ENCODE data around the gene MSLN. TPM values are rescaled to one million over a fixed set of nuclear protein-coding genes. Genes with fewer than 3 reads are reported as not detected.

MSLN gene
- total and polyA plus RNA-seq, 2 of the 13 experiments (the other 11 are each of a cell fraction or from before 2014, with no cell fraction given), result 2.0 to 2.3 TPM

GRCh38 chr16:795580-796229 is 35.2 kb downstream of the MSLN start (continued):
- TF ChIP-seq ERF (CRISPR knock-in tag; IDR thresholded peaks at IDR 0.05) (no peak), PHF21A (CRISPR knock-in tag; IDR thresholded peaks at IDR 0.05) (no peak), ZNF24 (IDR thresholded peaks at IDR 0.05) (no peak), GATAD2A (CRISPR knock-in tag; IDR thresholded peaks at IDR 0.05) (no peak), PLSCR1 (CRISPR knock-in tag; IDR thresholded peaks at IDR 0.05; ENCODE audit: borderline replicate concordance) (no peak)

- H3K36me3 ChIP-seq (replicated peaks in 1 of 2; ENCODE audit: control insufficient read depth in 1 of 2, insufficient read depth in 2 of 2, low read length in 2 of 2), result peaks cover 1 to 2% of the 10 kb centered on the region in 2 experiments; a peak in 2 of 5 replicates
- in situ Hi-C loops (cut with HindIII; ENCODE audit: extremely low pct_ligation_motif_present, low pct_unique_long_range_greater_than_20kb) (no loop called here), intact Hi-C loops (cut with micrococcal nuclease; ENCODE audit: unreplicated experiment) (no loop called here)
- FAIRE-seq, result no peak
- H3K79me2 ChIP-seq (ENCODE audit: insufficient read depth, low read length), result no peaks in the 10 kb centered on the region
- H3K27me3 ChIP-seq (ENCODE audit: control insufficient read depth in 1 of 2, insufficient read depth in 2 of 2, low read length in 2 of 2), result peaks cover 4 to 8% of the 10 kb centered on the region in 2 experiments; a peak in 4 of 5 replicates
- H3K4me3 ChIP-seq (replicated peaks in 1 of 3; ENCODE audit: insufficient read depth in 1 of 3, low read depth in 2 of 3, low read length in 3 of 3), result no peak overlapping the region
- TF ChIP-seq GMEB2 (CRISPR knock-in tag; IDR thresholded peaks at IDR 0.05; ENCODE audit: low read depth) (no peak), AGO2 (optimal IDR thresholded peaks at IDR 0.05; ENCODE audit: low read depth, low read length) (peak; percentile 38)
- ChIA-PET CTCF (ENCODE audit: low intra/inter-chr PET ratio, low total read pairs) (no interaction called here), POLR2A (no interaction called here)
- H3K4me1 ChIP-seq (ENCODE audit: insufficient read depth, low read length), result no peaks in the 10 kb centered on the region
- 97% methylated on average over 22 of the region's 38 CpGs for WGBS (ENCODE audit: low lambda C conversion rate)
- no peak for ATAC-seq
- no peaks in the 10 kb centered on the region for H3K9me3 ChIP-seq (ENCODE audit: low read length)
- H2AFZ ChIP-seq (ENCODE audit: low read length), result no peak overlapping the region
- H3K4me2 ChIP-seq (ENCODE audit: low read depth, low read length), result no peak overlapping the region
- no peak for DNase-seq (ENCODE audit: low spot score)
- BruUV-seq (replicated peaks), result no TSS peak
- H3K27ac ChIP-seq (ENCODE audit: extremely low read length, insufficient read depth, low read length), result no peak overlapping the region
- H4K20me1 ChIP-seq (ENCODE audit: insufficient read depth, low read length), result no peaks in the 10 kb centered on the region
- H3K9ac ChIP-seq (ENCODE audit: insufficient read depth, low read depth, low read length), result no peak overlapping the region
Measured at GRCh38 chr16:796296-797119, 36.0 kb downstream of the MSLN start.

Measured in HepG2 (cell line).